Mesodermal cell (in vitro differentiated cells): ENCODE results near the gene KPNA6. TPM values are rescaled to one million over a fixed set of nuclear protein-coding genes. Genes with fewer than 3 reads are reported as not detected.
"Not testable (repeated sequence)": the region's sequence is repeated elsewhere in the genome, so short reads cannot be mapped to it uniquely, and the experiment has no call there.

Source experiments
- H3K27ac ChIP-seq: 2 replicates; pipeline ENCODE4 v1.7.0; 2013; ENCODE audit warnings: mild to moderate bottlenecking, low read depth, low read length, moderate library complexity; ENCODE audit not compliant: severe bottlenecking
- H3K36me3 ChIP-seq: 2 replicates; pipeline ENCODE4 v1.7.1; 2013; ENCODE audit warnings: mild to moderate bottlenecking, low read length, moderate library complexity; ENCODE audit not compliant: control insufficient read depth, insufficient read depth
- H3K4me1 ChIP-seq: one replicate; pipeline ENCODE4 v1.7.1; 2013; ENCODE audit warnings: mild to moderate bottlenecking, low read length; ENCODE audit not compliant: insufficient read depth, control insufficient read depth, poor library complexity, severe bottlenecking
- H3K4me3 ChIP-seq: 2 replicates; pipeline ENCODE4 v1.7.0; 2013; ENCODE audit warnings: low read length, control low read depth, mild to moderate bottlenecking; ENCODE audit not compliant: insufficient read depth, poor library complexity, severe bottlenecking; ENCODE audit errors: extremely low read depth
- H3K9me3 ChIP-seq: 2 replicates; pipeline ENCODE4 v1.7.1; 2013; ENCODE audit warnings: mild to moderate bottlenecking, low read length, moderate library complexity; ENCODE audit not compliant: control insufficient read depth
- WGBS, 2 experiments: methylation state at CpG; one replicate each; pipeline ENCODE4 v1.1.5; 2013; ENCODE audit warnings: missing lambda C conversion rate in 2 of 2; ENCODE audit not compliant: insufficient coverage in 2 of 2; 5-methylcytosine and 5-hydroxymethylcytosine counted together
- polyA plus RNA-seq, 2 experiments: library from polyadenylated mRNA; stranded (reverse); fragments of 50-300 nt; gene quantifications; one replicate each; pipeline ENCODE4 v1.2.3, GENCODE V29; 2013

KPNA6 gene
- 37.3 TPM for polyA plus RNA-seq (2013, experiment 1 of 2)
- polyA plus RNA-seq (2013, experiment 2 of 2) = 31.7 TPM

GRCh38 chr1:32107742-32108661 lies at the start of gene KPNA6:
TSS of gene KPNA6 (plus strand) at chr1:32108056. CDS start at chr1:32108131, 75 bp downstream.
- H3K27ac ChIP-seq = peak within 1 kb of the TSS; percentile 71
- H3K4me1 ChIP-seq = peaks cover 3% of the 10 kb centered on the region
- H3K36me3 ChIP-seq = peaks cover 17% of the 10 kb centered on the region
- WGBS, 2 experiments = 0 to 1% methylated on average over 39 to 43 of the region's 45 CpGs
- H3K4me3 ChIP-seq = peak within 1 kb of the TSS; percentile 82
- H3K9me3 ChIP-seq = no peaks in the 10 kb centered on the region

GRCh38 chr1:32060914-32061313 lies 46.9 kb upstream of the KPNA6 start:
- no peak overlapping the region for H3K4me3 ChIP-seq
- H3K27ac ChIP-seq = peak overlapping the region; percentile 69
- no peaks in the 10 kb centered on the region for H3K9me3 ChIP-seq
- peaks cover 82% of the 10 kb centered on the region for H3K36me3 ChIP-seq
- peaks cover 29% of the 10 kb centered on the region for H3K4me1 ChIP-seq

- Histone ChIP-seq H3K4me3 (no peak overlapping the region), H3K9me3 (no peaks in the 10 kb centered on the region), H3K27ac (peak overlapping the region; percentile 96), H3K4me1 (peaks cover 29% of the 10 kb centered on the region), H3K36me3 (peaks cover 65% of the 10 kb centered on the region)
- 80% methylated on average over 1 of the region's 4 CpGs; no CpG with 5 or more reads in 1 of the 2 experiments for WGBS, 2 experiments
Measured at GRCh38 chr1:32062867-32063230, 45.0 kb upstream of the KPNA6 start.

- H3K27ac ChIP-seq = peak overlapping the region; percentile 96
- H3K9me3 ChIP-seq = no peaks in the 10 kb centered on the region
- peaks cover 61% of the 10 kb centered on the region for H3K36me3 ChIP-seq
- no peak overlapping the region for H3K4me3 ChIP-seq
- no CpG with 5 or more reads among the region's 1 CpG for WGBS, 2 experiments
- H3K4me1 ChIP-seq = peaks cover 29% of the 10 kb centered on the region
Measured at GRCh38 chr1:32063261-32063681, 44.6 kb upstream of the KPNA6 start.

GRCh38 chr1:32065613-32066488 lies 42.0 kb upstream of the KPNA6 start:
- H3K36me3 ChIP-seq = peaks cover 35% of the 10 kb centered on the region
- not testable (repeated sequence) for H3K9me3 ChIP-seq, H3K4me3 ChIP-seq
- WGBS, 2 experiments = 92 to 94% methylated on average over 13 to 18 of the region's 21 CpGs
- H3K27ac ChIP-seq = peak overlapping the region; percentile 41
- peaks cover 30% of the 10 kb centered on the region for H3K4me1 ChIP-seq

DNA sequence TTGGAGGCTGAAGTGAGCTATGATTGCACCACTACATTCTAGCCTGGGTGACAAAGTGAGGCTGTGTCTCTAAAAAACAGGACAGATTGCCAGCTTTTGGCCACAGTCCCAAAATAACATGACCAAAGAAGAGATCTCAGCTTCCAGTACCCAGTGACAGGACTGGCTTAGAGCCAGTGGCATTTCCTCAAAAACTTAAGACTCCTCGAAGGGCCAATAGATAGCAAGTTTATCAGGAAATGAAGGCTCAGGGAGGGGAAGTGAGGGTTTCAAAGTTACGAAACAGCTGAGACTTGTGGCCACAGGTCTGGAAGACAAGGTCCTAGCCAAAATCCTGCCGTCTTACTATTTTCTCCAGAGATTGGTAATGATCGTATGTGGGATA lies 41.4 kb upstream of the KPNA6 start:
- Histone ChIP-seq H3K4me3 (no peak overlapping the region), H3K9me3 (peaks cover 5% of the 10 kb centered on the region), H3K27ac (peak overlapping the region; percentile 41), H3K36me3 (peaks cover 28% of the 10 kb centered on the region), H3K4me1 (peaks cover 26% of the 10 kb centered on the region)
- 73 to 79% methylated on average over 2 of the region's 4 CpGs for WGBS, 2 experiments

DNA sequence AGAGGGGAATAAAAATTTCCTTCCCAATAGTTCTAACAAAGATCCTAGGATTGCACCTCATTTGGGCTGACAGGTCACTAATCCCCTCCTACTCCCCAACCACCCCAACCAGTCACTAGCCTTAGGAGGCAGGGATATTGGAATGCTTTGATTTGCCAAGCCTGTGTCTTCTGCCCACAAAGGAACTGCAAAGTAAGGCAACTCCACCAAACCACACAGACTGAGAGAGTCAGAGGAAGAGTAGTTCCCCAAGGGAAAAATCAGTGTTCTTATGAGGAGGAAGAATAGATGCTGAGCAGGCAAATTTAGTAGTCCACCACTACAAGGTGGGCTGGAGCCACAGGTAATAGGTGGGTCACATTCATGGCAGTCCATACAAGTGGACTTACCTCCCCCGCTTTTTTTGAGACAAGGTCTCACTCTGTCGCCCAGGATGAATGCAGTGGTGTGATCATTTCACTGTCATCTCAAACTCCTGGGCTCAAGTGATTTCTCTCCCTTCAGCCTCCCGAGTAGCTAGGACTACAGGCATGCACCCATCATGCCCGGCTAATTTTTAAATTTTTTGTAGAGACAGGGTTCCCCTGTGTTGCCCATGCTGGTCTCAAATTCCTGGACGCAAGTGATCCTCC lies 38.8 kb upstream of the KPNA6 start:
- Histone ChIP-seq H3K36me3 (peaks cover 8% of the 10 kb centered on the region), H3K9me3 (peaks cover 5% of the 10 kb centered on the region), H3K27ac (peak overlapping the region; percentile 62), H3K4me3 (no peak overlapping the region), H3K4me1 (peaks cover 9% of the 10 kb centered on the region)
- 85 to 93% methylated on average over 3 to 4 of the region's 5 CpGs for WGBS, 2 experiments

DNA sequence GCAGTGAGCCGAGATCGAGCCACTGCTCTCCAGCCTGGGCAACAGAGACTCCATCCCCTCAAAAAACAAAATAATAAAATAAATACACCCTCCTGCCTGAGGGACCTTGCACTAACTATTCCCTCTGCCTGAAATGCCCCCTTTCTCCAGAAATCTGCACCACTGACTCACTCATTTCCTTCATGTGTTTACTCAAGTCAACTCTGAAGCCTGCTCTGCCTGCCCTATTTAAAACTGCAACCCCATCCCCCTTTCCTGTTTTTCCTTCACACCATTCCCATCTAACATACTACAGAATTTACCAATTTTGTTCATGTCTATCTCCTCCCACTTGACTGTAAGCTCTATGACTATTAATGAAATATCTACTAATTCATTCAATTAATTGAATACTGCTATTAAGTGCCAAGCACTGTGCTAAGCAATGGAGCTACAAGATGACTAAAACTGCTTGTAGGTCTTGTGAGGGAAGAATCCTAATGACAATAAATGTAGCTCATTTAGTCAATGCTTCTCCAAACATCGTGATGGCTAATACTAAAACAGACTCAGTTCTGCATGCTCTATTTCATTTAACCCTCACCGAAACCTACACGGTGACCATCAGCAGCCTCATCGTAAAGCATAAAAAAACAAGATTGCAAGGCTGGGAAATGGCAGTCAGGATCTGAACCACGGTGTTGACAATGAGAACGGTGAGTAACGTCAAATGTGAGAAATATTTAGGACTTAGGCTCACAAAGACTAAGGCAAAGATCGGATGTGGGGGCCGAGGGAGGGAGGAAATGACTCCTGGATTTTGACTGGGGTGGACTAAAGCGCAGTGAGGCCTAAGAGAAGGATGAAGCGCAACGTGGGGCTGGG lies 35.9 kb upstream of the KPNA6 start:
- Histone ChIP-seq H3K27ac (peak overlapping the region; percentile 95), H3K4me1 (peaks cover 15% of the 10 kb centered on the region), H3K36me3 (peaks cover 17% of the 10 kb centered on the region), H3K9me3 (peaks cover 5% of the 10 kb centered on the region), H3K4me3 (peak overlapping the region; percentile 64)
- WGBS, 2 experiments = 17 to 20% methylated on average over 11 to 12 of the region's 14 CpGs

DNA sequence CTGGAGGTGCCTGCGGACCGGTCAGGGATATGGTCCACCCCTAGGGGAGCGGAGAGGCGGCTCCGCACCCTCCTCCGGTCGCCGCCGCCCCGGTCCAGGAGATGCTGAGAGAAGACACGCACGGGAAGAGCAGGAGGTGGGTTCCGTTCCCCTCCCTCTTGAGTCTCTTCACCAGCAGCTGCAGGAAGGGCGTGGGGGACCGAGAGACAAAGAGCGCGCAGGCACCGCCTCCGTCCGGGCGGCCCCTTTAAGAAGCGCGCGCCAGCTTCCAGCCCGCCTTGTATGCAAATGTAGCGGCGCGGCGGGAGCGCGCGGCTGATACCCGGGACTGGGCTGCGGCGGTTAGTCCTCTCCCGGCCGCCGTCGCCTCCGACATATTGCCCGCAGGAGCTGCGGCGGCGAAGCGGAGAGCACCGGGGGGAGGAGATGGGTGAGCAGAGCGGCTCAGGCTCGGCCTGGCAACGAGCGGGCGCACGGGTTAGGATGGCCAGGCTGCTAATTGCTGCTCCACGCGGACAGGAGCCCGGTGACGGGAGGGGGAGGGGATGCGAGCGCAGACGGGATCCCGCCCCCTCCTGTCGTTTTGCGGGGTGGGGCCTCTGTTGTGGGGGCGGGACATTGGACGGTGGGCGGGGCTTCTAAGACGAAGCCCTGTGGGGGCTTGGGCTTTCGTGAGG lies 35.1 kb upstream of the KPNA6 start, which contains the start of gene TMEM39B:
TMEM39B (plus strand) TSS at position 318 of the 677 bp plus-strand sequence; CDS start at position 427, 109 bp downstream.
- peak within 1 kb of the TSS; percentile 95 for H3K27ac ChIP-seq
- H3K4me3 ChIP-seq = peak within 1 kb of the TSS; percentile 64
- H3K9me3 ChIP-seq = peaks cover 5% of the 10 kb centered on the region
- peaks cover 15% of the 10 kb centered on the region for H3K4me1 ChIP-seq
- H3K36me3 ChIP-seq = peaks cover 24% of the 10 kb centered on the region
- WGBS, 2 experiments = 1 to 2% methylated on average over 34 to 44 of the region's 67 CpGs
